RPMI7951 (cell line): Measurements from ENCODE around the gene LXN. TPM values are rescaled to one million over a fixed set of nuclear protein-coding genes. Genes with fewer than 3 reads are reported as not detected.

Experiments
- total RNA-seq: library from RNA; depleted of rRNA; stranded (reverse); fragments of >200 nt; shearing (Covaris generic); gene quantifications from 2 replicates; pipeline ENCODE4 v1.2.3, GENCODE V29; 2014; rRNA removed

Gene LXN
- total RNA-seq, 1 experiment from 2014 or later: 21.6 TPM

Other genes starting within 250 kb of the LXN start
- 32.0 and 35.5 TPM in 2 replicates for gene MLF1, start 101.5 kb downstream of the LXN start, total RNA-seq
- gene GFM1, start 28.1 kb downstream of the LXN start, total RNA-seq: 46.9 and 50.6 TPM in 2 replicates
- gene RARRES1, start 59.8 kb upstream of the LXN start, total RNA-seq: 3.7 and 4.0 TPM in 2 replicates
- 105 and 119 TPM in 2 replicates for gene MFSD1, start 129.4 kb upstream of the LXN start, total RNA-seq